ENCODE results near the gene CDH23.
A peak's percentile ranks its signal among the peaks of the same experiment; 100 is the strongest.
"Not testable (repeated sequence)": the region's sequence is repeated elsewhere in the genome, so short reads cannot be mapped to it uniquely, and the experiment has no call there.

CDH23 gene

DNA sequence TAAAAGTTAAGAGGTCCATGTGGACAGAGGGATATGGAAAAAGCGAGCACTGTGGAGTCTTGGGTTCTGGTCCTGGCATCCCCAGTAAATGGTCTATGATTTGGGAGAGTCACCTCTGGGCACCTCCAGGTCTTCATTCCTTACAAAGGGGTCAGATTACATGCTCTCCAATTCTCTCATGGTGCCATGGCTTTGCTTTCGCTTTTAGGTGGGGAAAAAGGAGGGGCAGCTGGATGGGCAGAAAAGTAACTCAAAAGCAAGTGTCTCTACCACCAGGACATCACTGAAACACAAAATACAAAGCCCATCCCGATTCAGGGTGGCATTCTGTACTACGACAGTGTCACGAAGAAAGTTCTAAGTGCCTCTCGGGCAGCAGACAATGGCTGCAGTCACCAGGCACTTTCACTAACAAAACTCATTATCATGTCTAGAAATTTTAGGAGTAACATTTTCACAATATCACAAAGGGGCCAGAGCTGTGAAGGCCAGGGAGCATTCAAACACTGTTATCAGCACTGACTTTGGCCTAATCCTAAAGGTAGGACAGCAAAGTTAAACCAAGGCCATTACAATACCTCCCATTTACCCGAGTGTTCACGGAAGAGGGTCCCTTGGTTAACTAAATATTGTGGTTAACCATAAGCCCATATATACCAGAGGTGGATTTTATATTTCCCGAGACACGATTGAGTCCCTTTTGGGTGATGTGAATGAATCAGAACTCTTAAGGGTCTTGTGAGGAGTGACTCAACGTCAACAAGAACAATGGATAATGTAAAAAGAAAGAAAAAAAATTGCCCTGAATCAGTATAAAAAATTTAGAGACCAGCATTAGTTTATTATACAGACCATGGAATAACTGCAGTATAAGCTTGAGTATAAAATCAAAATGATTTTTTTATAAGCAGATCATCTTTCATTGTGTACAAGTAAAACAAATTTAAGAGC, 451.9 kb downstream of the CDH23 start:
- no peak for DNase-seq

DNA sequence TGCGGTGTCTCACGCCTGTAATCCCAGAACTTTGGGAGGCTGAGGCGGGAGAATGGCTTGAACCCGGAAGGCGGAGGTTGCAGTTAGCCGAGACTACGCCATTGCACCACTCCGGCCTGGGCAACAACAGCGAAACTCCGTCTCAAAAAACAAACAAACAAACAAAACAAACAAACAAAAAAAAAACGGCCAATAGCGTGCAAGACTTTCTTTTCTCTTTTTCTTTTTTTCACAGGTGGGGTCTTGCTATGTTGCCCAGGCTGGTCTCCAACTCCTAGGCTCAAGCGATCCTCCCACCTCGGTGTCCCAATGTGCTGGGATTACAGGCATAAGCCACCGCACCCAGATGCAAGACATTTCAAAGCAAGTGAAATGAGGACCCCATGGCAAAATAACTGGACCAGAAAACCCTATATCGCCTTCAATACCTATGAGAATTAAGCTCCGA, 452.8 kb downstream of the CDH23 start:
- DNase-seq, result no peak

DNA sequence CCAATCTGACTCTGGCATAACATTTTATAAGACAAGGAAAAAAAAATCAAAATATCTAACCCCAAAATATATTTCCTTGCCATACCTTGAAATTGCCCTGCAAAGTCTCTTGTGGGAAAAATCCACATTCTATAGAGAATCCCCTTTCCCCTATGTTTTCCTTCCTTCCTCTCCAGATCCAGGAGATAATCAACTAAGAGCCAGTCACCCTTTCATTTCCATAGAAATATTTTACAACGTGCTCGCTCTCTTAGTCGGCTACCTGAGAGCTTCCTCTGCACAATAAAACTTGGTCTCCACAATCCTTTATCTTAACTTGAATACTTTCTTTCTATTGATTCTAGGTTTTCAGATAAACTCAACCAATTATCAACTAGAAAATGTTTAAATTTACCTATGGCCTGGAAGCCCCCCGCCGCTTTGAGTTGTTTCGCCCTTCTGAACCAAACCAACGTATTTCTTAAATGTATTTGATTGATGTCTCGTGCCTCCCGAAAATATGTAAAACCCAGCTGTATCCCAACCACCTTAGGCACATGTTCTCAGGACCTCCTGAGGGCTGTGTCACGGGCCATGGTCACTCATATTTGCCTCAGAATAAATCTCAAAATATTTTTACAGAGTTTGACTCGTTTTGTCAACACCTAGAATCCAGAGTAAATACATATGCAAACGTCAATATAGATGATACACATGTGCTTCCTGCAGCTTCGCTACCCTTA, 453.5 kb downstream of the CDH23 start:
- no peak for DNase-seq

DNA sequence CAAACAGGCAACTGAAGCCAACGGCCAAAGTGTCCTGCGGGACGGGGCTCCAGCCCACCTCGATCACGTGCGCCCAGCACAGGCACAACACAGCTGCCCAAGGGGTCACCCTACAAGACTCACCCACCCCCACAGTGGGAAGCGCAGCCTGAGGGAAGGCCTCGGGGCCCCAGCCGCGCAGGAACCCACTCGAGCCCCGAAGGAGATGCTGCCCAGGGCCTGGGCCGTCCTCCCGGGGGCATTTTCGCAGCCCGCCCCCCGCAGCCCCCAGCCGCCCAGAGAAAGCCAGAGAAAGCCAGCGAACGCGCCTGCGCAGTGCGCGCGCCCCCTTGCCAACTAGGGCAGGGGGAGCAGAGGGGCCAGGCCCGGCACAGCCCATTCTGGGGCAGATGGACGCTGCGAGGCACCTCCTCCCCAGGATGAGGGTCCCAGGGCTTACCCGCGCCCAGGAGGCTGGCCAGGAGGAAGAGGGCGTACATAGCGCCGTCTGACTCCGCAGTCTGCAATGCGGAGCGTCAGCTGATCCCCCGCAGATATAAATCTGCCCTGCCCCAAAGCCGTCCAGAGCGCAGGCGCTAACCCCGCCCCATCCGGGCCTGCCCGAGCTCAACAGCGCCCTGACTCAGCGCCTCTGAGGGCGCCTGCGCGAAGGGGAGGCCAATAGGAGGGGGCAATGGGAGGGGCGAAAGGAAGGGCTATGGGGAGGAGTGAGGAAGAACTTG, 454.2 kb downstream of the CDH23 start, which contains the start of gene PSAP:
PSAP (minus strand) TSS at position 509 of the 722 bp plus-strand sequence; CDS start at position 479, 30 bp downstream.
- peak; percentile 100 for DNase-seq

DNA sequence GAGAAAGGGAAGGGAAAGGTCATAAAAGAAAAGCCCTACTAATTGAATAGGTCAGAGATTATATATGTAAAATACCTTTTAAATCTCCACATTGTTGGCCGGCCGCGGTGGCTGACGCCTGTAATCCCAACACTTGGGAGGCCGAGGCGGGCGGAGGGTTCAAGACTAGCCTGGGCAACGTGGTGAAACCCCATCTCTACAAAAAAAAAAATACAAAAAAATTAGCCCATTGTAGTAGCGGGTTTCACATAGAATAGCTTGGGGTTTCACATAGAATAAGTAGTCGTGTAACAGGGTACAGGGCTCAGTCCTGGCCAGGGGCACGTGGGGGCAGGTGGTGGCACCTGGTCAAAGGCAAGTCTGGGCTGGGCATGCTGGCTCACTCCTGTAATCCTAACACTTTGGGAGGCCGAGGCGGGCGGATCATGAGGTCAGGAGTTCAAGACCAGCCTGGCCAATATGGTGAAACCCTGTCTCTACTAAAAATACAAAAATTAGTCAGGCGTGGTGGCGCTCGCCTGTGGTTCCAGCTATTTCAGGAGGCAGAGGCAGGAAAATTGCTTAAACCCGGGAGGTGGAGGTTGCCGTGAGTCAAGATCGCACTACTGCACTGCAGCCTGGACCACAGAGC, 454.9 kb downstream of the CDH23 start:
- DNase-seq, result not testable (repeated sequence)

DNA sequence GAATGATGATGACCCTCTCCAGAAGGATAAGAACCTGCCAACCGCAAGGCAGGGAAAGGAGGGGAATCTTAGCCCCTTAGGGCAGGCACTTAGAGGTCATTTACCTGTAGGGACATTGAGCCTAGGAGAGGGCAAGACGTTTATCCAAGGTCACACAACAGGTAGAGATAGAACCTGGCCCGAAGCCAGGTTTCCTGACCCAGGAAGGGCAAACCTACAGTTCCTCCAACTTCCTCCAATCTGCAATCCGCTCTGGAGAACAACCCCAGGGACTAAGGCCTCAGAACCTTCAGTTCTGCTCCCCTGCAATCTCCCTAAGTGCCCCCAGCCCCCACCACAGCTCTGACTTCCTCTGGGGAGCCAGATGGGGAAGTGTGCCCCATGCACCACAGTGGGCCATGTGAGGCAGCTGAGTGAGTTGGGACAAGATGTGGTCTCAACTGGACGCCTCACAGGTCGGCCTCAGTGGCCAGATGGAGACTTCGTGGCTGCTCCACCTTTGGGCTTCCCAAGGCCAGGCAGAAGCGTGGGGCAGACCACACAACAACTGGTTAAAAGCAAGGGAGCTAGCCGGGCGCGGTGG, 455.7 kb downstream of the CDH23 start:
- DNase-seq, result no peak

DNA sequence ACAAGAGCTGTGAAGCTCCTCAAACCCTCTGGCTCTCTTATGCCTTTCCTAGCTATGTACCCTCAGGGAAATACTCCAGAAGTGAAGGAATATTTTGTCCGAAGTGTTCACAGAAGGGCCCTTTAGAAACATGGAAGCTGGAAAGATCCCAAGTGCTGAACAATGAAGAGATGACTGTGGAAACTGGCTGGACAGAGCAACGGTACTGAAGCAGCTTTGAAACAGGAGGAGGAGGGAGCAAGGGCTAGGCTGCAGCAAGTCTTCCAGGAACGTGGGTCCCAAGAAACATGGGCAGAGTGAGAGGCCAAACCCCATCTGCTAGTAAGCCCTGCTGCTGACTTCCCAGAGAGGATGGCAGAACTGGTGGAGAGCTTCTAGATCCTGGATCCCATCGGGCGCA, 457.3 kb downstream of the CDH23 start:
- no peak for DNase-seq

DNA sequence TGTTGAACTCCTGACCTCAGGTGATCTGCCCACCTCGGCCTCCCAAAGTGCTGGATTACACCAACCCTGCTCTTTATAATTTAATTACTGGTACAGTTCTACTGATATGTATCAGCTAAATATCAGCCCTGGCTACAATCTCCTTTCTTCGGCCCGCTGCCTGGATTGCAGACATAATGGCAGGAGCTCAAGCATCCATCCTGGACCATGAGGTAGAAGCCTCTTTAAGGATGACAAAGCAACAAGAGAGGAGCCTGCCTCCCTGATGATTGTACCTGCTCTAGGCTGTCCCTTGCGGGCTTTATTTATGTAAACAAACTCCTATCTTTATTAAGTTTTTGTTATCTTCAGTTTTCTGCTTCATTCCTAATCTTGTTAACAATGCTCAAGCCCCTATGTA, 459.9 kb downstream of the CDH23 start:
- DNase-seq, result no peak

DNA sequence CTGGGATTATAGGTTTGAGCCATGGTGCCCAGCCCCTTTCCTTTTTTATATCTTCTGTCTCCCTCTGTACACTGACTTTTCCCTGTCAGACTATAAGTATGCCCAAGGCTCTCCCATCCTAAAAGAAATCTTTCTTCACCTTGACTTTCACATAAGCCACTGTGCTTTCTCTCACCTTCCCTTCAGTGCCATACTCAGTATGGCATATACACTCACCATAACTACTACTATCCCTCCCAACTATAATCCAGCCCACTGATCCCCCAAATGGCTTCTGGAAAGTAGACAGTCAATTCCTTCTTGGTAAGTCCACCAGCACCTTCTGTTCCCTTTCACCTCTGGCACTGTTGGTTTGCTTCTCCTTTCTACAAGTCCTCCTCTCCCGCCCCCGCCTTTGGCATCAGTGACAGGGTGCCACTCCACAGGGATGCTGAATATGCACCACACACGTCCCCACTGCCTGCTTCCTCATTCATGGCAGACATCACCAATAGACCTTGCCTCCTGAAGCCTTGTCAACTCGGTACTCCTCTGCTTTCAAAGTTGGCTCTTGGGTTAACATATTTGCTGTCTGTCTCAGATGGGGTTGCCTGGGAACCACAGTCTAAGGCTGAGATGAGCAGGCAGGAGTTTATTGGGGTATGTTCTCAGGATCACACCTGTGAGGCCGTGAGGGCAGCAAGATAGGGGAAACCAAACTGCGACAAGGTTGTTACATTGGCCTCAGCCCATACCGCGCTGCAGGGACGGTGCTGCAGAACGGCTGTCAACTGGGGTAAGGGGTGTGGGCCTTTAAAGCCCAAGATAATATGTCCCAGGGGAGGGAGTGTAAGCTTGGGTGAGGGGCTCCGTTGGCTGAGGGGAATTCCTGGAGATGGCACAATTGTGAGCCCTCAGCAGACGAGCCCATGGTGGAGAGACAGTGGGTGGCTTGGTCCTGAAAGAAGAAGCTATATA, 461.5 kb downstream of the CDH23 start:
- no peak for DNase-seq

DNA sequence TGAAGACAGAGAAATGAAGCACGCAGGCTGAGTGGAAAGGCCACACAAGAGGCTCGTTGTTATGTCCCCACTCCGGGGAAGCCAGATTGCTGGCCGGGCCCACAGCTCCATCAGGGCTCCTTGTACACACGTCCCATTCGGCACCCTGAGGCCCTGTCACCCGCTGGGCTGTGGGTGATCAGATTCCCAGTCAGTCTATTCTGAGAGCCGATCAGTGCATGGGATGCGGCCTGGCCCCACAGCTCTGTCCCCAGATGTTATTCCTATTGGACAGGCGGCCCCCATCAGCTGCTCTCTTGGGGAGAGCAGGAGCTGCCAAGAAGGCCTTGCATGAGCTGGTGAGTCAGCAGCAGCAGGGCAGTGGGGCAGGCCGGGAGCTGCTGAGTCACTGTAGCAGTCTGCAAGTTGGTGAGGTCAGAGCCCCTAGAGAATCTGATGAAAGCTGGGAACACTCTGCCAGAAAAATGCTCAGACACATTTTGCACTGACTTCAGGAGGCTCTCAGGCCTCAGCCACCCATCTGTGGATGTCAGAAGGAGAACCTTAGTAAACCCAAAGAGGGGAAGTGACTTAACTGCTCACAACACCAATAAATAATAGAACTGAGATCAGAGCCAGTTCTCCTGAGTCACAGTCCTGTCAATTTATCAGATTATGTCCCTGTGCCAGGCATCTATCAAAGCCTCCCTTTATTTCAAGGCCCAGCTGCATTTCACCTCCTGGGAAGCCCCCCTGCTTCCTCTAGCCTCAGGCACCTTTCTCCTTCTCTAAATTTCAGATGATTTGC, 463.7 kb downstream of the CDH23 start:
- peak; percentile 52 for DNase-seq

DNA sequence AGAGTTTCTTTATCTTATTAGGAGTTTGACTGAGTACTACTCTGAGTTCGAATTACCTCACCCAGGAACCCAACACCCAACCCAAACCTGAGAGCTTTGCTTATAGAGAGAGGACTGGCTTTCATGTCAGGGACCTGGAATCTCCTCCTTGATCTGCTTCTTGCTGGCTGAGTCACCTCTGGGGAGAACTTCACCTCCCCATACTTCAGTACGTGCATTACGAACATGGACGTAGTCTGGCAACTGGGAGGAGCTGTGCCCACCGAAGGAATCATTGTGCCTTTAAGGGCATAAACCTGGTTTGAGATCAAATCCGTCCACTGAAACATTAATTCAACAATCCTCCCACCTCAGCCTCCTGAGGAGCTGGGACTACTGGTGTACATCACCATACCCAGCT, 466.5 kb downstream of the CDH23 start:
- no peak for DNase-seq

DNA sequence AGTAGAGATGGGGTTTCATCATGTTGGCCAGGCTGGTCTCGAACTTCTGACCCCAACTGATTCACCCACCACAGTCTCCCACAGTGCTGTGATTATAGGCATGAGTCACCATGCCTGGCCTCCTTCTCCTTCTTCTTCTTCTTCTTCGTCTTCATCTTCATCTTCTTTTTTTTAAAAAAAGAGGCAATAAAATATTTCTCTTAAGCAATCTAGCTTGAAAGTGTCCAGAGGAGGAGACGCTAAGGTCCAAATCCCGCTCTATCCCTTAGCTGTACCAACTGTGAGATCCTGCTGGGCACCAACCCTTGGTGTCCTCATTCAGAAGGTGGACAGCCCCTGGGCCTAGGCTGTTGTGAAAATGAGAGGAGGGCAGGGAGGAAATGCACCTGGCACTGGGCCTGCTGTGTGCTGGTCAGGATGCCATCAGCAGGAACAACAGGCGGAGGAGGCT, 468.2 kb downstream of the CDH23 start:
- no peak for DNase-seq
